ENCODE results near the gene TBATA.

GRCh38 chr10:70814126-70814525 lies 28.9 kb upstream of the TBATA start:
- no peak for TF ChIP-seq CTCF (IDR thresholded peaks at IDR 0.05)
- no peak for TF ChIP-seq POLR2A (IDR thresholded peaks at IDR 0.05)

Measured in heart left ventricle (tissue), 13 donors.